Gastrocnemius medialis (tissue), 4 donors: Measurements from ENCODE around the gene BCAR1.

Experiments used
- POLR2A ChIP-seq, 2 donors: fragments of 450-650 bp; IDR thresholded peaks; one replicate each; pipeline ENCODE4 v1.6.1; 2017; ENCODE audit warnings: antibody characterized with exemption in 2 of 2, mild to moderate bottlenecking in 2 of 2, moderate library complexity in 2 of 2
- TF ChIP-seq, protein P1 (sequence below), 5 experiments: fragments of 450-650 bp in 3 of 5; fragments of 200-600 bp in 2 of 5; sonication (generic) in 2 of 5; IDR thresholded peaks in 4 of 5; conservative IDR thresholded peaks in 1 of 5; 1 replicate in 4 of 5; 2 replicates in 1 of 5; pipeline ENCODE4 v1.5.1; 2016 to 2019; ENCODE audit warnings: antibody characterized with exemption in 5 of 5, mild to moderate bottlenecking in 3 of 5, moderate library complexity in 3 of 5

DNA sequence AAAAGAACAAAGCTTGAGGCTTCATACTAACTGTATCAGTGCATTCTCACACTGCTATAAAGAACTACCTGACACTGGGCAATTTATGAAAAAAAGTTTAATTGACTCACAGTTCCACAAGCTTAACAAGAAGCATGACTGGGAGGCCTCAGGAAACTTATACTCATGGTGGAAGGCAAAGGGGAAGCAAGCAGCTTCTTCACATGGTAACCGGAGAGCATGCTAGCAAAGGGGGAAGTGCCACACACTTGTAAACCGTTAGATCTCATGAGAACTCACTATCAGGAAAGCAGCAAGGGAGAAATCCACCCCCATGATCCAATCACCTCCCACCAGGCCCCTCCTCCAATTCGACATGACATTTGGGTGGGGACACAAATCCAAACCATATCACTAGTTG lies 69.8 kb downstream of the BCAR1 start:
- TF ChIP-seq POLR2A (IDR thresholded peaks at IDR 0.05), result no peak
- TF ChIP-seq, protein P1, sequence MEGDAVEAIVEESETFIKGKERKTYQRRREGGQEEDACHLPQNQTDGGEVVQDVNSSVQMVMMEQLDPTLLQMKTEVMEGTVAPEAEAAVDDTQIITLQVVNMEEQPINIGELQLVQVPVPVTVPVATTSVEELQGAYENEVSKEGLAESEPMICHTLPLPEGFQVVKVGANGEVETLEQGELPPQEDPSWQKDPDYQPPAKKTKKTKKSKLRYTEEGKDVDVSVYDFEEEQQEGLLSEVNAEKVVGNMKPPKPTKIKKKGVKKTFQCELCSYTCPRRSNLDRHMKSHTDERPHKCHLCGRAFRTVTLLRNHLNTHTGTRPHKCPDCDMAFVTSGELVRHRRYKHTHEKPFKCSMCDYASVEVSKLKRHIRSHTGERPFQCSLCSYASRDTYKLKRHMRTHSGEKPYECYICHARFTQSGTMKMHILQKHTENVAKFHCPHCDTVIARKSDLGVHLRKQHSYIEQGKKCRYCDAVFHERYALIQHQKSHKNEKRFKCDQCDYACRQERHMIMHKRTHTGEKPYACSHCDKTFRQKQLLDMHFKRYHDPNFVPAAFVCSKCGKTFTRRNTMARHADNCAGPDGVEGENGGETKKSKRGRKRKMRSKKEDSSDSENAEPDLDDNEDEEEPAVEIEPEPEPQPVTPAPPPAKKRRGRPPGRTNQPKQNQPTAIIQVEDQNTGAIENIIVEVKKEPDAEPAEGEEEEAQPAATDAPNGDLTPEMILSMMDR (IDR thresholded peaks at IDR 0.05 in 4 of 5, conservative IDR thresholded peaks at IDR 0.05 in 1 of 5), result no peak
